PC-3 (cell line): ENCODE measurements around the gene FGB. TPM values are rescaled to one million over a fixed set of nuclear protein-coding genes. Genes with fewer than 3 reads are reported as not detected.

Experiments used
- ATAC-seq: fragments of 200-7000 bp; cut with Tn5 transposase; 2 replicates; pipeline ENCODE4 v1.9.1; 2020; ENCODE audit warnings: mild to moderate bottlenecking, moderate library complexity
- BruUV-seq: library from RNA; stranded (reverse); fragments of 400-500 nt; replicated peaks from 2 replicates; lab custom pipeline; 2021; lab: Mats Ljungman, UMichigan
- CTCF ChIA-PET: fragments of 300-600 bp; sonication (Branson Sonifier 250); formaldehyde crosslinking; loops from one replicate; lab custom pipeline; 2022; ENCODE audit warnings: antibody characterized with exemption; lab: Charles Lee
- POLR2A ChIA-PET: fragments of 300-600 bp; sonication (Branson Sonifier 250); formaldehyde crosslinking; loops from one replicate; lab custom pipeline; 2022; ENCODE audit warnings: antibody characterized with exemption; ENCODE audit not compliant: unreplicated experiment; lab: Charles Lee
- DNase-seq: peaks from one replicate; pipeline ENCODE4 v3.0.0-alpha.2; 2015
- H2AFZ ChIP-seq: fragments of 300-600 bp; sonication (generic); 2 replicates; pipeline ENCODE4 v1.6.0; 2016; ENCODE audit warnings: antibody characterized with exemption, low read length
- H3F3A ChIP-seq: fragments of 300-600 bp; sonication (generic); one replicate; pipeline ENCODE4 v1.6.0; 2017; ENCODE audit warnings: antibody characterized with exemption, low read length, control low read depth, mild to moderate bottlenecking; ENCODE audit not compliant: unreplicated experiment
- H3K27ac ChIP-seq: fragments of 300-600 bp; sonication (generic); 2 replicates; pipeline ENCODE4 v1.5.1; 2016; ENCODE audit warnings: mild to moderate bottlenecking, low read length
- H3K27me3 ChIP-seq: fragments of 300-600 bp; sonication (generic); 2 replicates; pipeline ENCODE4 v1.6.1; 2016; ENCODE audit warnings: low read length, mixed read lengths
- H3K36me3 ChIP-seq: fragments of 300-600 bp; sonication (generic); 2 replicates; pipeline ENCODE4 v1.6.1; 2016; ENCODE audit warnings: low read depth, mixed run types, low read length, mixed read lengths
- H3K4me1 ChIP-seq: fragments of 300-600 bp; sonication (generic); 2 replicates; pipeline ENCODE4 v1.5.1; 2016; ENCODE audit warnings: low read length; ENCODE audit not compliant: insufficient read depth
- H3K4me2 ChIP-seq: fragments of 300-600 bp; sonication (generic); 2 replicates; pipeline ENCODE4 v1.6.0; 2016; ENCODE audit warnings: low read length
- H3K4me3 ChIP-seq: fragments of 300-600 bp; sonication (generic); 2 replicates; pipeline ENCODE4 v1.5.1; 2016; ENCODE audit warnings: mild to moderate bottlenecking, low read length, mixed read lengths
- H3K79me2 ChIP-seq: fragments of 300-600 bp; sonication (generic); 2 replicates; pipeline ENCODE4 v1.6.1; 2017; ENCODE audit warnings: low read length, mixed read lengths
- H3K9ac ChIP-seq: fragments of 300-600 bp; sonication (generic); 2 replicates; pipeline ENCODE4 v1.6.0; 2016; ENCODE audit warnings: mild to moderate bottlenecking, low read length
- H3K9me2 ChIP-seq: fragments of 300-600 bp; sonication (generic); replicated peaks from 2 replicates; pipeline ENCODE4 v1.6.1; 2016; ENCODE audit warnings: mixed run types, low read length, mixed read lengths
- H3K9me3 ChIP-seq: fragments of 300-600 bp; sonication (generic); 2 replicates; pipeline ENCODE4 v1.6.1; 2016; ENCODE audit warnings: low read length, mixed read lengths
- H4K20me1 ChIP-seq: fragments of 300-600 bp; sonication (generic); 2 replicates; pipeline ENCODE4 v1.6.1; 2016; ENCODE audit warnings: low read length, mixed read lengths
- EZH2 ChIP-seq: fragments of 300-600 bp; sonication (generic); IDR thresholded peaks from one replicate; pipeline ENCODE4 v1.6.1; 2017; ENCODE audit warnings: antibody characterized with exemption, mild to moderate bottlenecking, low read length; ENCODE audit not compliant: unreplicated experiment
- EZH2phosphoT487 ChIP-seq: fragments of 300-600 bp; sonication (generic); IDR thresholded peaks from 2 replicates; pipeline ENCODE4 v1.6.1; 2018; ENCODE audit warnings: mild to moderate bottlenecking, antibody characterized with exemption, low read length, borderline replicate concordance
- intact Hi-C: fragments of 100-400 bp; cut with micrococcal nuclease; formaldehyde crosslinking; loops from 2 replicates; pipeline ENCODE4 v1.9.0; 2023
- total RNA-seq: library from RNA; depleted of rRNA; stranded (reverse); fragments of >200 nt; gene quantifications from 2 replicates; pipeline ENCODE4 v1.2.3, GENCODE V29; 2014
- TF ChIP-seq, protein P1 (sequence below): fragments of 300-600 bp; sonication (generic); conservative IDR thresholded peaks from 2 replicates; pipeline ENCODE4 v1.5.1; 2017; ENCODE audit warnings: antibody characterized with exemption, low read depth, mild to moderate bottlenecking, low read length

The FGB gene
- total RNA-seq, 1 experiment from 2014 or later, result 0.36 TPM

DNA sequence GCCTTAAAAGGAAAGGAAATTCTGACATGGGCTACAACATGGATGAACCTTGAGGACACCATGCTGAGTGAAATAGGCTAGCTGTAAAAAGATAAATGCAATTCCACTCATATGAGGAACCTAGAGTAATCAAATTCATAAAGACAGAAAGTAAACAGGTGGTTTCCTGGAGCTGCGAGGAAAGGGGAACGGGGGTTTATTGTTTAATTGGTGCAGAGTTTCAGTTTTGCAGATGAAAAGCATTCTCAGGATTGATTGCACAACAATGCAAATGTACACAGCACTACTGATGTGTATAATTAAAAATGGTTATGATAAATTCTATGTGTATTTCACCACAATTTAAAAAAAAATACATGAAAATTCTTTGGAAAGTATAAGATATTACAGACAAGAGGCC lies 36.7 kb upstream of the FGB start:
- ATAC-seq, result no peak
- no peak overlapping the region for H3K4me2 ChIP-seq
- no peak overlapping the region for H2AFZ ChIP-seq
- no peaks in the 10 kb centered on the region for H4K20me1 ChIP-seq
- TF ChIP-seq, protein P1, sequence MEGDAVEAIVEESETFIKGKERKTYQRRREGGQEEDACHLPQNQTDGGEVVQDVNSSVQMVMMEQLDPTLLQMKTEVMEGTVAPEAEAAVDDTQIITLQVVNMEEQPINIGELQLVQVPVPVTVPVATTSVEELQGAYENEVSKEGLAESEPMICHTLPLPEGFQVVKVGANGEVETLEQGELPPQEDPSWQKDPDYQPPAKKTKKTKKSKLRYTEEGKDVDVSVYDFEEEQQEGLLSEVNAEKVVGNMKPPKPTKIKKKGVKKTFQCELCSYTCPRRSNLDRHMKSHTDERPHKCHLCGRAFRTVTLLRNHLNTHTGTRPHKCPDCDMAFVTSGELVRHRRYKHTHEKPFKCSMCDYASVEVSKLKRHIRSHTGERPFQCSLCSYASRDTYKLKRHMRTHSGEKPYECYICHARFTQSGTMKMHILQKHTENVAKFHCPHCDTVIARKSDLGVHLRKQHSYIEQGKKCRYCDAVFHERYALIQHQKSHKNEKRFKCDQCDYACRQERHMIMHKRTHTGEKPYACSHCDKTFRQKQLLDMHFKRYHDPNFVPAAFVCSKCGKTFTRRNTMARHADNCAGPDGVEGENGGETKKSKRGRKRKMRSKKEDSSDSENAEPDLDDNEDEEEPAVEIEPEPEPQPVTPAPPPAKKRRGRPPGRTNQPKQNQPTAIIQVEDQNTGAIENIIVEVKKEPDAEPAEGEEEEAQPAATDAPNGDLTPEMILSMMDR, result no peak
- TF ChIP-seq EZH2 (no peak), EZH2phosphoT487 (no peak)
- no peaks in the 10 kb centered on the region for H3F3A ChIP-seq
- DNase-seq, result no peak
- BruUV-seq, result no TSS peak
- no peaks in the 10 kb centered on the region for H3K79me2 ChIP-seq
- no peak overlapping the region for H3K27ac ChIP-seq
- no peaks in the 10 kb centered on the region for H3K9me2 ChIP-seq
- no peaks in the 10 kb centered on the region for H3K9me3 ChIP-seq
- peaks cover 33% of the 10 kb centered on the region for H3K27me3 ChIP-seq
- H3K4me3 ChIP-seq, result no peak overlapping the region
- intact Hi-C loops, result no loop called here
- no peaks in the 10 kb centered on the region for H3K4me1 ChIP-seq
- no peak overlapping the region for H3K9ac ChIP-seq
- POLR2A ChIA-PET, result no interaction called here
- CTCF ChIA-PET, result interaction anchor here (0.6 kb wide), 1 partner anchor 109 kb away, joined by 3 read pairs; no protein-coding TSS in a partner anchor
- no peaks in the 10 kb centered on the region for H3K36me3 ChIP-seq

DNA sequence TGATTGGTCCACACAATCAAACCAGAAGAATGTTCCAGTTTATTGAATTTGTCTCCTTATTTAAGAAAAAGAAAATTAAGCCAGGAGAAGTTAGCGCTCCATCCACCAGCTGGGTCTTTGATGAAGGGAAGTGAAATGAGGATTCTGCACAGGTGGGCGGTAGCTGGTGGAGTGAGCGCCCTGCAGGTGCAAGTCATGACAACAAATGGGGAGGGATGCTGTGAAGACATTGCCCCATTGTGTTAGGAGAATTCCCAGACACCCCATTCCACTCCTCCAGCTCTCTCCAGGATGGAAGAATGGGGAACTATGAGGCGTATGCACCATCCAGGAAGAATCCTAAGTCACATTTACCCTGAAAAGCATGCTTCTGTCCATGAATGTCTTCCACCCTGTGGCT lies 35.5 kb upstream of the FGB start:
- BruUV-seq, result no TSS peak
- Histone ChIP-seq H3K27ac (no peak overlapping the region), H2AFZ (no peak overlapping the region), H3K9me3 (no peaks in the 10 kb centered on the region), H4K20me1 (no peaks in the 10 kb centered on the region), H3K4me1 (no peaks in the 10 kb centered on the region), H3K79me2 (no peaks in the 10 kb centered on the region), H3K4me3 (no peak overlapping the region), H3K36me3 (no peaks in the 10 kb centered on the region), H3K27me3 (peaks cover 26% of the 10 kb centered on the region), H3K4me2 (no peak overlapping the region), H3K9ac (no peak overlapping the region), H3K9me2 (no peaks in the 10 kb centered on the region), H3F3A (no peaks in the 10 kb centered on the region)
- ChIA-PET CTCF (no interaction called here), POLR2A (no interaction called here)
- DNase-seq (no peak), ATAC-seq (no peak)
- TF ChIP-seq EZH2phosphoT487 (no peak), EZH2 (no peak)
- TF ChIP-seq, protein P1, result no peak
- intact Hi-C loops, result no loop called here

DNA sequence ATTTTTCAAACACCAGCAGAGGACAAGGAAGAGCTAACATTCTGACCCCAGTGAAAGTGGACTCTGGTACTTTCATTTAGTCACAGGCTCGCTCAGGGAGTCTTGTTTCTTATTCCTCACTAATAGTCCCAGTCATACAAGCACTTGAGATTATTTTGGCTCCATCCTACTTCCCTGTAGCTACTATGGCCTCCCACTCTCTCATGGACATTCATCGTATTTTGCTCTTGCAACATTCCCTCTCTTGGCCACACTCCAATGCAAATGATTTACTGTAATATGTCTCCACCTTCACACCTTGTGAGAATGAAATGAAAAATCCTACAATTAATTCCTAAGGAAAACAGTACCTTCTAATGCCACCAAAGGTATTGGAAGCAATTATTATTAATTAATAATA lies 33.9 kb upstream of the FGB start:
- Histone ChIP-seq H3K4me3 (no peak overlapping the region), H3K27ac (no peak overlapping the region), H3K79me2 (no peaks in the 10 kb centered on the region), H3K4me1 (no peaks in the 10 kb centered on the region), H3K9ac (no peak overlapping the region), H3F3A (no peaks in the 10 kb centered on the region), H3K4me2 (no peak overlapping the region), H3K9me3 (no peaks in the 10 kb centered on the region), H3K27me3 (peaks cover 16% of the 10 kb centered on the region), H3K9me2 (no peaks in the 10 kb centered on the region), H2AFZ (no peak overlapping the region), H4K20me1 (no peaks in the 10 kb centered on the region), H3K36me3 (no peaks in the 10 kb centered on the region)
- DNase-seq, result no peak
- ChIA-PET POLR2A (no interaction called here), CTCF (no interaction called here)
- no peak for TF ChIP-seq EZH2phosphoT487
- no peak for TF ChIP-seq EZH2
- TF ChIP-seq, protein P1, result no peak
- intact Hi-C loops, result no loop called here
- no TSS peak for BruUV-seq
- no peak for ATAC-seq
